MCF 10A (cell line): ENCODE results near the gene UBE4A. TPM values are rescaled to one million over a fixed set of nuclear protein-coding genes. Genes with fewer than 3 reads are reported as not detected.

Source experiments
- Bru-seq: library from RNA; stranded (reverse); fragments of 400-500 nt; gene quantifications from one replicate; lab custom pipeline; 2021; lab: Mats Ljungman, UMichigan
- BruChase-seq, 2 experiments: library from RNA; stranded (reverse); fragments of 400-500 nt; gene quantifications; one replicate each; lab custom pipeline; 2021; lab: Mats Ljungman, UMichigan
- BruUV-seq: library from RNA; stranded (reverse); fragments of 400-500 nt; replicated peaks from 2 replicates; lab custom pipeline; 2021; lab: Mats Ljungman, UMichigan
- CTCF ChIA-PET: fragments of 300-600 bp; sonication (Branson Sonifier 250); formaldehyde crosslinking; extraction: SDS; loops from one replicate; lab custom pipeline; 2021; ENCODE audit warnings: antibody characterized with exemption, inconsistent platforms; lab: Yijun Ruan, JAX
- POLR2A ChIA-PET: fragments of 300-600, 350-650 bp; sonication (Branson Sonifier 250); formaldehyde crosslinking; extraction: SDS; loops from one replicate; lab custom pipeline; 2020; ENCODE audit warnings: antibody characterized with exemption, inconsistent platforms; lab: Yijun Ruan, JAX
- DNase-seq: peaks from one replicate; pipeline ENCODE4 v3.0.0-alpha.2; 2018; ENCODE audit not compliant: unreplicated experiment
- H3K27ac Mint-ChIP-seq: one replicate; pipeline ENCODE4 v1.8.0; 2022; ENCODE audit warnings: mild to moderate bottlenecking, low read depth, mixed read lengths; ENCODE audit not compliant: unreplicated experiment
- H3K27me3 Mint-ChIP-seq: one replicate; pipeline ENCODE4 v1.8.0; 2022; ENCODE audit warnings: mixed read lengths; ENCODE audit not compliant: insufficient read depth, unreplicated experiment
- H3K36me3 Mint-ChIP-seq: one replicate; pipeline ENCODE4 v1.8.0; 2022; ENCODE audit warnings: mild to moderate bottlenecking, moderate library complexity, mixed read lengths; ENCODE audit not compliant: insufficient read depth, unreplicated experiment
- H3K4me1 Mint-ChIP-seq: one replicate; pipeline ENCODE4 v1.8.0; 2022; ENCODE audit warnings: mixed read lengths; ENCODE audit not compliant: insufficient read depth, unreplicated experiment
- H3K4me3 Mint-ChIP-seq: one replicate; pipeline ENCODE4 v1.8.0; 2022; ENCODE audit warnings: mild to moderate bottlenecking, moderate library complexity, mixed read lengths; ENCODE audit not compliant: unreplicated experiment
- H3K9me3 Mint-ChIP-seq: one replicate; pipeline ENCODE4 v1.8.0; 2022; ENCODE audit warnings: mixed read lengths; ENCODE audit not compliant: unreplicated experiment
- CTCF ChIP-seq: fragments of 200-600 bp; IDR thresholded peaks from one replicate; pipeline ENCODE4 v1.8.0; 2022; ENCODE audit warnings: antibody characterized with exemption, mild to moderate bottlenecking; ENCODE audit not compliant: unreplicated experiment
- intact Hi-C: fragments of 100-400 bp; cut with micrococcal nuclease; formaldehyde crosslinking; loops from 2 replicates; pipeline ENCODE4 v1.14.1; 2022
- long read RNA-seq: library from polyadenylated mRNA; stranded (forward); transcript quantifications from one replicate; pipeline ENCODE4 v2.0.0, GENCODE V29; 2022
- total RNA-seq: library from RNA; stranded (reverse); gene quantifications from 2 replicates; pipeline ENCODE4 v1.2.3, GENCODE V29; 2022

Gene UBE4A
- 41.0 and 47.7 TPM in 2 replicates for total RNA-seq
- percentile 84 among the genes with signal in this experiment for Bru-seq, nascent RNA
- BruChase-seq, experiment 1, labeled RNA remaining after a 6-hour chase: percentile 96 among the genes with signal in this experiment
- percentile 93 among the genes with signal in this experiment for BruChase-seq, experiment 2, labeled RNA remaining after a 2-hour chase
- long read RNA-seq, full-length matches to known transcripts: 52 of 79 reads
- long read RNA-seq, partial matches to known transcripts: 2 of 79 reads
- long read RNA-seq, other reads (novel, unspliced or antisense): 25 of 79 reads

GRCh38 chr11:118359295-118359958 lies at the start of gene UBE4A:
UBE4A (plus strand) TSS chr11:118359600; CDS start chr11:118365081, 5,481 bp downstream.
- peak within 1 kb of the TSS; percentile 90 for H3K4me3 Mint-ChIP-seq
- POLR2A ChIA-PET: interaction anchor here (0.7 to 2.9 kb wide), 19 partner anchors 9 to 215 kb away, joined by 3 to 12 read pairs (median 5); partner anchors contain the start of genes KMT2A, MPZL2 and MPZL3
- peaks cover 10% of the 10 kb centered on the region for H3K36me3 Mint-ChIP-seq
- CTCF ChIA-PET: interaction anchor here (0.6 to 1.3 kb wide), 4 partner anchors 64 to 161 kb away, joined by 3 to 4 read pairs (median 3); no protein-coding TSS in a partner anchor
- TF ChIP-seq CTCF: no peak
- BruUV-seq: no TSS peak
- H3K4me1 Mint-ChIP-seq: no peaks in the 10 kb centered on the region
- H3K9me3 Mint-ChIP-seq: no peaks in the 10 kb centered on the region
- peak within 1 kb of the TSS; percentile 89 for H3K27ac Mint-ChIP-seq
- peak; percentile 91 for DNase-seq
- intact Hi-C loops: no loop called here
- H3K27me3 Mint-ChIP-seq: peaks cover 12% of the 10 kb centered on the region

GRCh38 chr11:118310271-118310670 lies 49.1 kb upstream of the UBE4A start:
- no peak for DNase-seq
- Mint-ChIP-seq H3K4me1 (no peaks in the 10 kb centered on the region), H3K27me3 (peaks cover 17% of the 10 kb centered on the region), H3K36me3 (no peaks in the 10 kb centered on the region), H3K27ac (no peak overlapping the region), H3K4me3 (no peak overlapping the region), H3K9me3 (no peaks in the 10 kb centered on the region)
- CTCF ChIA-PET: interaction anchor here (2.0 kb wide), 1 partner anchor 139 kb away, joined by 7 read pairs; no protein-coding TSS in a partner anchor
- intact Hi-C loops: no loop called here
- no TSS peak for BruUV-seq
- TF ChIP-seq CTCF: no peak
- POLR2A ChIA-PET: no interaction called here

GRCh38 chr11:118310781-118311485 lies 48.5 kb upstream of the UBE4A start:
- no peak overlapping the region for H3K27ac Mint-ChIP-seq
- BruUV-seq: no TSS peak
- POLR2A ChIA-PET: interaction anchor here (0.6 to 1.0 kb wide), 2 partner anchors 10 to 57 kb away, joined by 3 to 5 read pairs; no protein-coding TSS in a partner anchor
- H3K4me3 Mint-ChIP-seq: no peak overlapping the region
- intact Hi-C loops: no loop called here
- CTCF ChIA-PET: interaction anchor here (0.6 to 2.0 kb wide), 6 partner anchors 16 to 1052 kb away, joined by 3 to 9 read pairs (median 3); no protein-coding TSS in a partner anchor
- H3K36me3 Mint-ChIP-seq: no peaks in the 10 kb centered on the region
- H3K9me3 Mint-ChIP-seq: no peaks in the 10 kb centered on the region
- peaks cover 17% of the 10 kb centered on the region for H3K27me3 Mint-ChIP-seq
- peaks cover under 1% of the 10 kb centered on the region for H3K4me1 Mint-ChIP-seq
- no peak for TF ChIP-seq CTCF
- DNase-seq: no peak
